GM23248 (cell line): ENCODE data around the gene PLA2G5.

Source experiments
- EZH2 ChIP-seq: fragments of 200-600 bp; sonication (generic); IDR thresholded peaks from 2 replicates; pipeline ENCODE4 v1.6.1; 2018; ENCODE audit warnings: antibody characterized with exemption, mild to moderate bottlenecking; ENCODE audit not compliant: insufficient read depth, poor library complexity, severe bottlenecking
- EZH2phosphoT487 ChIP-seq: fragments of 200-600 bp; sonication (generic); IDR thresholded peaks from 2 replicates; pipeline ENCODE4 v1.6.1; 2018; ENCODE audit warnings: antibody characterized with exemption, moderate library complexity, mild to moderate bottlenecking, low read depth; ENCODE audit not compliant: insufficient read depth

GRCh38 chr1:20123722-20124455 is 53.9 kb downstream of the PLA2G5 start:
- TF ChIP-seq EZH2phosphoT487 = no peak
- TF ChIP-seq EZH2 = no peak
